Epithelial cell of proximal tubule (primary cell): Measurements from ENCODE around the gene ZNF333. TPM values are rescaled to one million over a fixed set of nuclear protein-coding genes. Genes with fewer than 3 reads are reported as not detected.

Source experiments
- DNase-seq: peaks from one replicate; pipeline ENCODE4 v3.0.0-alpha.2; 2011; ENCODE audit warnings: low read depth
- H3K4me3 ChIP-seq: 2 replicates; pipeline ENCODE4 v1.5.1; 2011; ENCODE audit warnings: low read depth, mild to moderate bottlenecking, low read length
- CTCF ChIP-seq: conservative IDR thresholded peaks from 2 replicates; pipeline ENCODE4 v1.5.1; 2012; ENCODE audit warnings: low read depth, mild to moderate bottlenecking, low read length
- total RNA-seq: library from RNA; depleted of rRNA; stranded (reverse); fragments of >200 nt; gene quantifications from 2 replicates; pipeline ENCODE4 v1.2.3, GENCODE V29; 2015

The ZNF333 gene
- total RNA-seq, 1 donor from 2014 or later: 5.7 TPM

- no peak for TF ChIP-seq CTCF
- no peak for DNase-seq
Observed at GRCh38 chr19:14782626-14783409, 93.0 kb downstream of the ZNF333 start.

More at GRCh38 chr19:14782626-14783409, 93.0 kb downstream of the ZNF333 start:
- no peak overlapping the region for H3K4me3 ChIP-seq

Other genes with a start within 250 kb of the ZNF333 start
- gene PTGER1, start 214.7 kb upstream of the ZNF333 start, total RNA-seq: 4.5 and 16.4 TPM in 2 replicates
- gene GIPC1, start 193.9 kb upstream of the ZNF333 start, total RNA-seq: 208 and 218 TPM in 2 replicates
- 83.3 and 116 TPM in 2 replicates for gene DNAJB1, start 171.7 kb upstream of the ZNF333 start, total RNA-seq
- gene TECR, start 160.5 kb upstream of the ZNF333 start, total RNA-seq: 57.7 and 95.3 TPM in 2 replicates
- 400 and 402 TPM in 2 replicates for gene NDUFB7, start 118.0 kb upstream of the ZNF333 start, total RNA-seq
- gene CLEC17A, start 107.0 kb upstream of the ZNF333 start, total RNA-seq: not detected in 2 replicates
- not detected in 2 replicates for gene ADGRE3, start 15.2 kb upstream of the ZNF333 start, total RNA-seq
- under 0.01 and 0.12 TPM in 2 replicates for gene ADGRE2, start 88.5 kb downstream of the ZNF333 start, total RNA-seq
- gene OR7A5, start 145.1 kb downstream of the ZNF333 start, total RNA-seq: not detected in 2 replicates
- gene OR7C1, start 145.1 kb downstream of the ZNF333 start, total RNA-seq: not detected in 2 replicates
- not detected in 2 replicates for gene OR7A10, start 158.9 kb downstream of the ZNF333 start, total RNA-seq
- gene OR7A17, start 196.1 kb downstream of the ZNF333 start, total RNA-seq: not detected in 2 replicates